Pancreas (tissue), 10 donors: ENCODE results near the gene LTN1. TPM values are rescaled to one million over a fixed set of nuclear protein-coding genes. Genes with fewer than 3 reads are reported as not detected.

Source experiments
- ATAC-seq, 4 donors: fragments of 200-7000 bp; cut with Tn5 transposase; one replicate each; pipeline versions ENCODE4 v1.8.0 to v1.9.1; 2020; ENCODE audit warnings: mild to moderate bottlenecking in 4 of 4, moderate library complexity in 4 of 4
- DNase-seq, 6 donors: peaks; one replicate each; pipeline ENCODE4 v3.0.0-alpha.2; 2020
- FAIRE-seq: peaks from 2 replicates; lab custom pipeline; 2012; peaks lifted over from hg19 to GRCh38; lab: Jason Lieb, UNC
- H3K27ac ChIP-seq, 4 donors: fragments of 200-600 bp; sonication (generic); 1 replicate in 3 of 4; 2 replicates in 1 of 4; pipeline versions ENCODE4 v1.5.0 to v1.8.0; 2020
- H3K27me3 ChIP-seq, 4 donors: fragments of 200-600 bp; one replicate each; pipeline ENCODE4 v1.8.0; 2021
- H3K36me3 ChIP-seq, 3 donors: fragments of 200-600 bp; sonication (generic) in 1 of 3; one replicate each; pipeline versions ENCODE4 v1.5.0 to v1.8.0; 2020 to 2021
- H3K4me1 ChIP-seq, 3 donors: fragments of 200-600 bp; one replicate each; pipeline ENCODE4 v1.8.0; 2021
- H3K4me3 ChIP-seq, 4 donors: fragments of 200-600 bp; sonication (generic) in 2 of 4; one replicate each; pipeline versions ENCODE4 v1.5.0 to v1.8.0; 2020 to 2021
- H3K9me3 ChIP-seq, 4 donors: fragments of 200-600 bp; one replicate each; pipeline ENCODE4 v1.8.0; 2021
- CTCF ChIP-seq, 4 donors: fragments of 200-600 bp; sonication (generic) in 3 of 4; IDR thresholded peaks; one replicate each; pipeline versions ENCODE4 v1.5.0 to v1.8.0; 2021; ENCODE audit warnings: antibody characterized with exemption in 4 of 4
- WGBS, 2 donors: extraction: QIAGEN DNeasy Blood & Tissue Kit; methylation state at CpG; one replicate each; pipeline ENCODE4 v1.1.7; 2013; 5-methylcytosine and 5-hydroxymethylcytosine counted together
- intact Hi-C, 3 donors: fragments of 100-400 bp; cut with DNase I; formaldehyde crosslinking; loops; one replicate each; pipeline versions ENCODE4 v1.11.1 to v1.14.2; 2022
- polyA plus RNA-seq, 2 donors: library from polyadenylated mRNA; stranded (reverse); fragments of 200-250 nt; gene quantifications; one replicate each; pipeline ENCODE4 v1.2.3, GENCODE V29; 2013
- total RNA-seq, 6 donors: library from RNA; stranded (reverse); fragmentation: NEBNext Ultra II Directional in 4 of 6; extraction: Animal tissue kit (Norgen Biotek cat#: 25700) in 4 of 6; gene quantifications; one replicate each; pipeline versions ENCODE4 v1.2.1 to v1.2.4, GENCODE V29; 2021 to 2023
- donor health status: healthy with polysubstance abuse.
- donor health status: DM: no; HTN: no; CAD: no; lungs with moderate emphysema.
- donor health status: DM: no; HTN: no; CAD: no.
- donor health status: control.
- donor health status: control.
- donor health status: Bipolar disorder and iron deficiency.
- donor health status: DM: yes; HTN: yes; CAD: no.
- donor health status: DM: no; HTN: no; CAD: no.
- donor health status: DM: no; HTN: no; CAD: no.
- donor health status: DM: yes; HTN: yes; CAD: no.

The LTN1 gene
- total and polyA plus RNA-seq, 8 donors = 4.4 to 16.1 (median 12.1) TPM

DNA sequence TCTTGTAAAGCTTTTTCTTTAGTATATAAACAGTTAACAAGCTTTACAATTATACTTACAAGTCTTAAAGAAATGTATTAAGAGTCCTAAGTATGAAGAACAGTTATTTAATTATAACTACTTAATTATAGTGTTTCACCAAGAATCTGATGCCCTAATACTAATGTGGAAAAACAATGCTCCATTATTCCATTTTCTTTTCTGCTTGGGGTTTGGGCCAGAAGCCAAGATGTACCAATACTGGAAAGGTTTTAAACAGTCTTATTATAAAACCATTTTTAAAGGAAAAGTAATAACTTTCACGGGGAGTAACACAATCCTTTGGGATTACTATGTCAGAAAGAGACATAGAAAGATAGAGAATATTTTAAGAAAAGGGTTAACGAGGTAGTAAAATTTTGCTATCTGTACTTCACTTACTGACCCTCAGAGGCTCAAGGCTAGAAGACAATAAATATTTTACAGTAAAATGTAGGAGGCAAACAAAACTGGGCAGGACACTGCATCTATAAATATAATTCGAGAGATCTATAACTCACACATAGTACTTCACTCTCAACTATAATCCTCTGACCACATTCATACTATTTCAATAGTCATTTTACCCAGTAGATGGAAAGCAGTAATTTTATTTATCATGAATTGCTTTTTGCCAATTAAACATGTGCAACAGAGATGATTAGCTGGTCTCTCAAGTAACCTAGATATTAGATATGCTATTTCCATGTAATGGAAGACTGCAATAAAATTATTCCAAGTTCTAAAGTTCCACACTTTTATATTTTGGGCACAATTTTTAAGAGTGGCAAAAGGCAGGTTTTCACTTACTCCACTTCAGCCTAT, 63.9 kb downstream of the LTN1 start:
- ATAC-seq = no peak
- Histone ChIP-seq H3K9me3 (no peaks in the 10 kb centered on the region), H3K27me3 (no peaks in the 10 kb centered on the region), H3K4me1 (peaks cover 0 to 6% (median 0%) of the 10 kb centered on the region in 3 donors), H3K36me3 (peaks cover 0 to 10% (median 10%) of the 10 kb centered on the region in 3 donors), H3K27ac (no peak overlapping the region), H3K4me3 (no peak overlapping the region)
- FAIRE-seq = no peak
- WGBS, 2 donors = 74 to 79% methylated on average over 3 of the region's 3 CpGs
- TF ChIP-seq CTCF (IDR thresholded peaks at IDR 0.05) = no peak
- DNase-seq = no peak
- intact Hi-C loops = no loop called here

GRCh38 chr21:28927130-28927529, 65.5 kb downstream of the LTN1 start:
- intact Hi-C loops = no loop called here
- H3K27ac ChIP-seq = no peak overlapping the region
- FAIRE-seq (no peak), ATAC-seq (no peak), DNase-seq (no peak)
- H3K4me1 ChIP-seq = no peaks in the 10 kb centered on the region
- no peak overlapping the region for H3K4me3 ChIP-seq
- H3K9me3 ChIP-seq = no peaks in the 10 kb centered on the region
- peaks cover 0 to 10% (median 10%) of the 10 kb centered on the region in 3 donors for H3K36me3 ChIP-seq
- WGBS, 2 donors = 90 to 93% methylated on average over 1 of the region's 1 CpG
- no peak for TF ChIP-seq CTCF (IDR thresholded peaks at IDR 0.05)
- H3K27me3 ChIP-seq = no peaks in the 10 kb centered on the region

- ATAC-seq (peak in 1 of 4 donors; percentile 53), DNase-seq (no peak), FAIRE-seq (peak; percentile 39)
- no peaks in the 10 kb centered on the region for H3K27me3 ChIP-seq
- no peaks in the 10 kb centered on the region for H3K4me1 ChIP-seq
- H3K36me3 ChIP-seq = no peaks in the 10 kb centered on the region
- no peak overlapping the region for H3K27ac ChIP-seq
- TF ChIP-seq CTCF (IDR thresholded peaks at IDR 0.05) = no peak
- intact Hi-C loops = no loop called here
- no peaks in the 10 kb centered on the region for H3K9me3 ChIP-seq
- no peak overlapping the region for H3K4me3 ChIP-seq
Measured at GRCh38 chr21:28923439-28923975, 69.2 kb downstream of the LTN1 start.

GRCh38 chr21:28922368-28922767, 70.3 kb downstream of the LTN1 start:
- Histone ChIP-seq H3K4me3 (no peak overlapping the region), H3K27ac (no peak overlapping the region), H3K4me1 (no peaks in the 10 kb centered on the region), H3K27me3 (no peaks in the 10 kb centered on the region), H3K36me3 (no peaks in the 10 kb centered on the region), H3K9me3 (no peaks in the 10 kb centered on the region)
- ATAC-seq (no peak), FAIRE-seq (no peak), DNase-seq (no peak)
- TF ChIP-seq CTCF (IDR thresholded peaks at IDR 0.05) = no peak
- 89 to 90% methylated on average over 7 of the region's 7 CpGs for WGBS, 2 donors
- intact Hi-C loops = no loop called here
